ENCODE data around the gene ESYT1.
"Not testable (repeated sequence)": the region's sequence is repeated elsewhere in the genome, so short reads cannot be mapped to it uniquely, and the experiment has no call there.

Gene ESYT1

DNA sequence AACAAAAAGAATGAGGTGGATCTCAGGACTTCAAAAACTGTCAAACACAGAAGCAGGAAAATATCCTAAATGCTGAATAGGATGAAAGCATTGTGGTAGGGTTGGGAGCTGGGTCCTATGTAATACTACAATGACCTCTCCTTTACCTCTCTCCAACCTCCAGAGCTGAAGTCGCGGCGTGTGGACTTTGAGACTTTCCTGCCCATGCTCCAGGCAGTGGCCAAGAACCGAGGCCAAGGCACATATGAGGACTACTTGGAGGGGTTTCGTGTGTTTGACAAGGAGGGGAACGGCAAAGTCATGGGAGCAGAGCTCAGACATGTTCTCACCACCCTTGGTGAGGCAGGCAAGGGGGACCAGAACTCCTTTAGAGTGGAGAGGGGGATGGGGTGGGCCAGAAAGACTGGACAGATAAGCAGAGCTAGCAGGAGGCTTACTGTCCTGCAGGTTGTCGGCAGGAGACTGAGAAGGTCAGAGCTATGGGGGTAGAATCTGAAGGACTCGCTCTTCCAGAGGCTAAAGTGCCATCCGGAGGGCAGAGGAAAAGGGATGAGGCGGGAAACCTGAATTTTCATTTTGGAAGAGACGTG is 27.3 kb downstream of the ESYT1 start:
- DNase-seq (ENCODE audit: low spot score), result no peak

DNA sequence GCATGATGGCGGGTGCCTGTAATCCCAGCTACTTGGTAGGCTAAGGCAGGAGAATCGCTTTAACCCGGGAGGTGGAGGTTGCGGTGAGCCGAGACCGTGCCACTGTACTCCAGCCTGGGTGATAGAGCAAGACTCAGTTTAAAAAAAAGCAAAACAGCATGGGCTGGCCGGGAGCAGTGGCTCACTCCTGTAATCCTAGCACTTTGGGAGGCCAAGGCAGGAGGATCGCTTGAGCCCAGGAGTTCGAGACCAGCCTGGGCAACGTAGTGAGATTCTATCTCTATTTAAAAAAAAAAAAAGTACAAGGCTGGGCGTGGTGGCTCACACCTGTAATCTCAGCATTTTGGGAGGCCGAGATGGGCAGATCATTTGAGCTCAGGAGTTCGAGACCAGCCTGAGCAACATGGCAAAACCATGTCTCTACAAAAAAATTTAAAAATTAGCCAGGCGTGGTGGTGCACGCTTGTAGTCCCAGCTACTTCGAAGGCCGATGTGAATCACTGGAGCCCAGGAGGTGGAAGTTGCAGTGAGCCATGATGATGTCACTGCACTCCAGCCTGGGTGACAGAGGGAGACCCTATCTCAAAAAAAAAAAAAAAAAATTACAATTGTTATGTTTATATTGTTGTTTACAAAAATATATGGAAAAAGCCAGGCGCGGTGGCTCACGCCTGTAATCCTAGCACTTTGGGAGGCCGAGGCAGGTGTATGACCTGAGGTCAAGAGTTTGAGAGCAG is 28.6 kb downstream of the ESYT1 start:
- not testable (repeated sequence) for DNase-seq (ENCODE audit: low spot score)

DNA sequence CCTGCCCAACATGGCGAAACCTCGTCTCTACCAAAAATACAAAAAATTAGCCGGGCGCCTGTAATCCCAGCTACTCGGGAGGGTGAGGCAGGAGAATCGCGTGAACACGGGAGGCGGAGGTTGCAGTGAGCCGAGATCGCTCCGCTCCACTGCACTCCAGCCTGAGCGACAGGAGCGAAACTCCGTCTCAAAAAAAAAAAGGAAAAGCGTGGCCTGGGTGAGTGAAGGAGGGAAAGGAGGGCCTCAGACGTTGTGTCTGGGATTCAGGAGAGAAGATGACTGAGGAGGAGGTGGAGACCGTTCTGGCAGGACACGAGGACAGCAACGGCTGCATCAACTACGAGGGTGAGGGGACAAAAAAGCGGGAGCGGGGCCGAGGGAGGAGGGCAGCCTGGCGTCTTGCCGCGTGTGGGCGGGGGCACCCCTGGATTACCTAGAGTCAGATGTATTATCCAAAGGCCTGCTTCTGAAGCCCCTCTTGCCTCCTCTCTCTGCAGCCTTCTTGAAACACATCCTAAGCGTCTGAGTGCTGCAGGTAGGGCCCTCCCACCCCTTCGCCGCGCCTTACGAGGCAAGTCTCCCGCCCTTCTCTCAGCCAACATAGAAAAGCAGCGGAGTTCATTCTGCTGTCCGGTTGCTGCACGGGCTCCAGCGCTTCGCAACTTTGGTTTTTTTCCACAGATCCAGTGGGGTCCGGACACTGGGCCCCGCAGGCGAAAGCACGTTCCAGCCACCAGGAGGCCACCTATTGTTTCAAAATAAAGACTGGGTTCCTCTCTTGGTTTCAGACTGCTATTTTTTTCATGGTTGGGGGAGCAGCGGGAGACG is 29.3 kb downstream of the ESYT1 start:
- peak; percentile 84 for DNase-seq (ENCODE audit: low spot score)

DNA sequence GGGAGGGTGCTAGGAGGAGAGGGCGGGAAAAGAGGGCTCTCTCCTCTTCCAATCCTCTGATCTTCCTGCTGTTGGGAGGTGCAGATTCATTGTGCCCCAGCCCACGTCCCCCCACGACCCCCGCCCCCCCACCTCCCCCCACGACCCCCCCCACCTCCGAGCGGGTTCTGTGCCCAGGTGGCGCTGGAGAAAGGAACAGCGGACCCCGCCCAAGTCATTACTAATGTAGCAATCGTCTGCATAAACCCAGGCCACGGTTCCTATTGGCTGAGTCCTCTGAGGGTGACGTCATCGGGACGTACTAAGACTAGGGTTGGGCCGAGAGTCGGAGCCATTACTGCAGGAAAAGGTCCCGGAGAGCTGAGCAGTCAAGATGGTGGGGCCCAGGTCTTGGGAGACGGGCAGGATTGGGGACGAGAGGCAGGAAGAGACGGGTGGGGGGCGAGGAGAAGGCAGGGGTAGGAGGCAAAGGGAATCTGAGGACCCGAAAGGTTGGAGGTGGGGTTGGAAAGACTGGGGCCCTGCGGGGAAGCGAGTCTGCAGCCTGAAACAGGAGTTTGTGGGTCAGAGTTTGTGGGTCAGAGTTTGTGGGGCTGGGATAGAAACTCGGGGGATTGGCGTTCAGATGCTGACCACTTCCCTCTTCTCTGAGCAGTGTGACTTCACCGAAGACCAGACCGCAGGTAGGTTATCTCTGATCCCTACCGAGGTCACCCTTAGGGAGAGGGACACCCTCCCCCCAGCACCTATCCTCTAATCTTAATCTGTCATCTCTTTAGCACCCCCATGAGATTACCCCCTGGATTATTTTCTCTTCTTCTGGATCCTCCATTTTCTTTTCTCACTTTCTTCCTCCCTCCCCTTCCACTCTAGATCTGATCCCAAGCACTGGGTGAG is 30.2 kb downstream of the ESYT1 start, which contains the start of gene MYL6:
Gene MYL6, plus strand, starts transcription at position 331 of the 897 bp plus-strand sequence. Its CDS starts 43 bp downstream, at position 374.
- peak; percentile 100 for DNase-seq (ENCODE audit: low spot score)

DNA sequence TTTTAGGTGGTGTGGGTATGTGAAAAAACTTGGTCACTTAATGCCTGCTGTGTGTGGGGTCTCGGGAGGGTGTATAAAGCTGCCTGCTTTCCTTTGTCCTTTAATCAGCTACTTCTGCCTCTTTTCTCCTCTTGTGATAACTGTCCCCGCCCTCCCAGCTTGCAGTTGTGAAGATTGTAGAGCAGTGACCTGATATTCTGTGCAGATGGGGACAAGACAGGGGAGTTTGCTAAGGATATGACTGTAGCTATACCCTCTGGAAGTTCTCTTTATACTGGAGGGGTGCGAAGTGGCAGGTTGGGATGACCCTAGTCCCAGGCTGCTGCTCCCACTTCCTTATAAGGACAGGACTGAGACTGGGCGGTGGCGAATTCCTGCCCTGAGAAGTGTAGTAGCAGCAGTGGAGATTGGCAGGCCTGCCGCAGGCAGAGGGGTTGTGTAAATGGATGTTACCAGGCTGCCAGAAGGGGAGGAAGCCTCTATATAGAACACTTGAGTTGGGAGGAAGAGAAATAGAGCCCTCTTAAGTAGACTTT is 30.9 kb downstream of the ESYT1 start:
- DNase-seq (ENCODE audit: low spot score), result peak; percentile 70

DNA sequence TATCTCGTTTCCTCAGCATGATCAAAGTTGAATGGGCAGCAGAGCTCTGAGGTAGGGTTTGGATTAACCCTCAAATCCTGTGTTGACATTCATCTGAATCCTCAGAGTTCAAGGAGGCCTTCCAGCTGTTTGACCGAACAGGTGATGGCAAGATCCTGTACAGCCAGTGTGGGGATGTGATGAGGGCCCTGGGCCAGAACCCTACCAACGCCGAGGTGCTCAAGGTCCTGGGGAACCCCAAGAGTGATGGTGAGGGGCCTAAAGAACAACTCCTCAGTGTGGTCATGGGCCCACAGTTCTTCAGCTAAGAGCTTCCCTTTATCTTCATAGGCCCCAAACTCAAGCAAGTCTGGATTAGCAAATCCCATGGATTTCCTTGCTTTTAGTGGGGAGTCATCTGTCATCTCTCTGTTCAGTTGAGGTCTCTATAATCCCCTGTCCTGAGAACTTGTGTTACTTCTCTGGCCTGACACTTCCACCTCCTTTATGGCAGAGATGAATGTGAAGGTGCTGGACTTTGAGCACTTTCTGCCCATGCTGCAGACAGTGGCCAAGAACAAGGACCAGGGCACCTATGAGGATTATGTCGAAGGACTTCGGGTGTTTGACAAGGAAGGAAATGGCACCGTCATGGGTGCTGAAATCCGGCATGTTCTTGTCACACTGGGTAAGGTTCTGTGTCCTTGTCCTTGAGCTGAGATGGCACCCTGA is 31.6 kb downstream of the ESYT1 start:
- DNase-seq (ENCODE audit: low spot score), result no peak

DNA sequence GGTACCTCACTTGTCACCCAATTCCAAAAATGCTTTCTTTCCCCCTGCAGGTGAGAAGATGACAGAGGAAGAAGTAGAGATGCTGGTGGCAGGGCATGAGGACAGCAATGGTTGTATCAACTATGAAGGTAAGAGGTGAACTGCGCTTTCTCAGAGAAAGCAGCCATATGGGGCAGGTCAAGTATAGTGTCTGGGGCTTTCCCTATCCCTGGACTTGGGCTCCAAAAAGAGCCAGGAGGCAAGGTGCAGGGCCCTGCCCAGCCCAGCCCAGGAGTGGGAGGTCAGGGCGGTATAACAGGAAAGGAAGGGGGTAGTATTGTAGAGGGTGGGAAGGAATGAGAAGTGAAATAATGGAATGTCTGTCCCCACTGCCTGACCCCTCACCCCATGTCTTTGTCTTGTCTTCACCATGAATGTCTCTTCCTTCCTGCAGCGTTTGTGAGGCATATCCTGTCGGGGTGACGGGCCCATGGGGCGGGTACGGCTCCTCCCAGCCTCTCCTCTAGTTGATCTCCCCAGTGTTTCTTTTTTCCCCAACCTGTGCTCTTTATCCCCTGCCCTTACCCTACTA is 32.2 kb downstream of the ESYT1 start:
- no peak for DNase-seq (ENCODE audit: low spot score)

DNA sequence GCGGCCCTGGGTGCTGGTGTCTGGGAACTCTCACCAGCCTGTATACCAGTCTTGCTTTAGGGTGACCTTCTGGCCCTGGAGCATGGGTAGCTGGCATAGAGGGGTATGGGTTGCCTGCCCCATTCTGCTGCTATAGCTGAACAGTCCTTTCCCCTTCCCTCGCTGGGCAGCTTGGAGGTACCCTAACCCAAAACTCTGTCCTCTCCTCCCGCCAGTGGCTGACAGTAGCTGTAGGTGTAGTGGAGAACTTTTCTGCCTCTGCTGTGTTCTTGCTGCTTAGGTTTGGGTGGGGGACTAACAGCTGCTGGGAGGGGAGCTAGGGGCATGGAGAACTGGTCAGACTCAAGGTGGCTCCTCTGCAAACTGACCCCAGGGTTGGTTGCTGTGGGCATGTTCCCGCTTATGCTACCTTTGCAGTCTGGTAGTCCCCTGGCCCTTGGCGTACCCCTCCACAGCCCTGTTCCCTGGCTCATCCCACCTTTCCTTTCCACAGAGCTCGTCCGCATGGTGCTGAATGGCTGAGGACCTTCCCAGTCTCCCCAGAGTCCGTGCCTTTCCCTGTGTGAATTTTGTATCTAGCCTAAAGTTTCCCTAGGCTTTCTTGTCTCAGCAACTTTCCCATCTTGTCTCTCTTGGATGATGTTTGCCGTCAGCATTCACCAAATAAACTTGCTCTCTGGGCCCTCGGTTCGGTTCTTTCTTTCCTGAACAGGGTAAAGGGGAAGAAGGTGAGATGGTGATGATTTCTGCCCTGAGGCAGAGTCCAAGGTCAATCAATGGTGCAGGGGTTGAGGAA is 33.0 kb downstream of the ESYT1 start:
- no peak for DNase-seq (ENCODE audit: low spot score)

DNA sequence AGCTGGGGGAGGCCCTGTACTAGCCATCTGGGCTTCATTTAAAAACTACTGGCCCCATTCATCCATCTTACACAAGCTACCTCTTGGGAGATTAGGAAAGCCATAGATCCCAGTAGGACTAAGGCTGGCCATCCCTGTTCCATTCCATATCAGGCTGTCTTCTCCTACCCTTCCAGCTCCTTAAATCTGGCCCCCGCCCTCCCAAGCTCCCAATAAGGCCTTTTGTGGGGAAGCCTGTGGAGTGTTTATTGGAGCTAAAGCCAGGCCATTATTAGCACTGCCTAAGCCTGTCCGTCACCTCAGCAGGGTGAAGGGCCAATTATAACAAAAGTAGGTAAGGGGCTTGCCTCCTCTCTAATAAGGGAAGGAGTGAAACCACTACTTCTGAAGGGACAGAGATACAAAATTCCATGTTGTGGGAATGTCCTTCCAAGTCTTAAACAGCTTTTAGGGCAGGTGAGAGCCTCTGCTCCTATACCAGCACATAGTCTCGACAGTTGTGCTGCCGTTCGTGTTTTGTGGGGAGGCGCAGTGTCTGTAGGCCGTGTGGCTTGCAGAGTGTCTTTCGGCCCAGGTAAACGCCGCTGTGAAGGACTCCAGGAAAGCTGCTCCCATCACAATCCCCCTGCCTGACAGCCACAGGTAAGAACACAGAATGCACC is 33.8 kb downstream of the ESYT1 start:
- no peak for DNase-seq (ENCODE audit: low spot score)

DNA sequence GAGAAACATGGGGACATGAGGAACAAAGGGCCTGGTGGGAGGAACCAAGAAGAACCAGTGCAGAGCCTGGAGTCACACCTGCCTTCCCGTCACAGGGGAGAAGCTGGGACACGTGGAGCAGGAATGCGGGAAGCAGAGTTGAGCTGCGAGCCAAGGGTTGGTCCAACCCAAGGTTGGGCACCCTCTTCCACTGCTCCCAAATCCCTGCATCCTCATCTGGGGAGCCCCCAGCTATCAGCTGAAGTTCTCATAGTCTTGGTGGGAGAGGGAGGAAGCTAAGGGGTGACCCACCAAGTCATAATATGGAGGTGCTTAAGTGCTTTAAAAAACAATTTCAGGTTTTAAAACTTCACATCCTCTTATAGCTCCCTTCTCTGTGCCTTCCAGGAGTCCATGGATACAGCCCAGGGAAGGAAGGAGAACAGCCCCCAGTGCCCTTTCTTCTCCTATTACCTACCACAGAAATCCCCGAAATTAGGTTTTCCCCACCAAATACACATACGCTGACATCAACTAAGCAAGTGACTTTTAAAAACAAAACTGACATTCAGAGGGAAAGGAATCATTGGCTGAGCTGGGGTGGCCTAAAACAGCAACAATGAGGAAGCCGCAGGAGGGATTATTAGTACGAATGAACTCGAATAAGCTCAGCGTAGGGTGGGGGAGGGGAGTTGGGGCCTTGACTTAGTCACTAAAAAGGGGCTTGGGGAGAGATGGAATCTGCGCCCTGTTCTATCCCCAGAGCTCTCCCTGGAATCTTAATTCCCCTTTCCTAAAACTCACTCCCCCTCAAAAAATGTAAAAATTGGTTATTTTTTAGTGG is 34.6 kb downstream of the ESYT1 start:
- DNase-seq (ENCODE audit: low spot score), result no peak

DNA sequence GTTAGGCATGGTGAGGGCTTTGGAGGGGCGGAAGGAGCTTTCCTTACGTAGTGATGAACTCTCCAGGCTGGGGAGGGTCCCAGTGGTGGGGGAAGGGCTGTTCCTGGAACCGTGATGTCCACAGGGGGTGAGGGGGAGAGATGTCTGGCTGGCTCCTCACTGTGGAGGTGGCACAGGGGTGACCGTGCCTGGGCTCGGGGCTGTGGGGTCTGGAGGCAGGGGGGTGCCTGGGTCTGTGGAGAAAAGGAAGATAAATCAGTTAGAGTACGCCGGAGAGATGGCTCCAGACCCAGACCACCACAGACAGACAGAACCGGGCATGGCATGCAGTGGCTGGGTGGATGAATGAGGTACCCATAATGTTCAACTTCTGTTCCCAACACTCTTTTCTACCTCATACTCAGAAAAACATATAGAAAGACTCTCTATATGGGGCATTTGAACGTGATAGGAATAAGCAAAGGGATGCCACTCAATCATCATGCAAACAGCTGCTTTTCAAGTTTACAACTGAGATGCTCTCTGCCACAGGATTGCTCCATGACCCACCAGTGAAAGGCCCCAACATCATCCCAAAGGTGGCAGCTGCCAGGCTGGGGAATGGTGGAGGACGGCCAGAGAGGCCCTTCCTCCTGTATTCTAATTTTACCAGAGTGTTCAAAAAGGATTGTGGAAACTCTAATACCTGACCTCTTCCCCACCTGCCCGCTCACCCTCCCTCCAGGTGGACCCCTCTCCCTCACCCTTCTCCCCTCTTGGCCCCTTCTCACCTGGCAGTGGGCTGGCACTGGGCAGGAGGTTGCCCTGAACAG is 35.7 kb downstream of the ESYT1 start:
- DNase-seq (ENCODE audit: low spot score), result no peak

DNA sequence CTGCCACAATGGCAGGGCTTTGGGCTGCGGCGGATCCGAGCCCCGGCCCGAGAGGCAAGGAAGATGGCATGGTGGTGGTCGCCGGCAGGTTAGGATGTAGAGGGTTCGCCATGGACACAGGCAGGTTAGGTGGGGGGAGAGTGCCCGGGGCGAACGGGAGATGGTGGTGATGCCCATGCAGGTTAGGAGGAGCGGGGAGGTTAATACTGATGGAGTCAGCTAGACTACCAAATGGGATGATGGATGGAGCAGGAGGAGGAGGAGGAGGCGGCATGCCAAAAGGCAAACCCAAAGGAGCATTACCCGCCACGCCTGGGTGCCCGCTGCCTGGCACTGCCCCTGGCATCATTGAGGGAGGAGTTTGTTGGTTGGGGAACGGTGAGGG is 36.3 kb downstream of the ESYT1 start:
- DNase-seq (ENCODE audit: low spot score), result no peak

DNA sequence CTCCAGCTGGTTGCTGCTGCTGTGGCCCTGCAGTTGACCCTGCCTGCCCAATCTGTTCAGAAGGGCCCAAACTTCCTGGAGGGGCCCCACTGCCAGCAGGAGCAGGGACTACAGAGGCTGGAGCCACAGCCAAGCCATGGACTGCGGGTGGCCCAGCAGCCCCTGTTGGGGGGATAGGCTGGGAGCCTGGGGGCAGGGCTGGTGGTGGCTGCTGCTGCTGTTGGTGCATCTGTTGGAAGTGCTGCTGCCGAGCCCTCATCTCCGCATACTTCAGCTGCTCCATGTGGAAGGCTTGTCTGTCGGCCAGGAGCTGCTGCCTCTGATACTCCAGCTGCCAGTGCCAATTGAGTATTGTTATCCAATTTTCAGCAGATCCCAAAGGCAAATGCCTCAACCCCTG is 37.3 kb downstream of the ESYT1 start:
- no peak for DNase-seq (ENCODE audit: low spot score)

DNA sequence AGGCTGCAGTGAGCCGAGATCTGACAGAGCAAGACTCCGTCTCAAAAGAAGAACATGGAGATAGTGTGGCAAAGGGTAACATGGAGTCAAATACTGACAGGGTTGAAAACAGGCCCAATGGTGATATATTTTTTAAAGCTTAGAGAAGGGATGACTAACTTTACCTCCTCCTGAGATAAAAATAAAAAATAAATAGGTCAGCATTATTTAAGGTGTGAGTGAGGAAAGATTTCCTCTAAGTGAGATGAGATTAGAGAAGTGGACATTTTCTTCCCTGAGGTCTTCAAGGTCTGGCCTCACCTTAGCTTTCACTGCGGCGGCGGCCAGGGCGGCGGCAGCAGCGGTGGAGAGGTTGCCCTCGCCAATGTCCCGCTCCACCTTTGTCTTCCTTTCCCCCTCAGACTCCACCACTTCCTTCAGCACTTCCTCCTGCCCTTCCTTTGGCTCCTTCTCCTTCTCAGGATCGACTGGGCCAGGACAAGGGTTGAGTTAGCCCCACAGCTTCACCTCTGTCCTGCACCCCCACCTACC is 41.2 kb downstream of the ESYT1 start:
- DNase-seq (ENCODE audit: low spot score), result no peak

DNA sequence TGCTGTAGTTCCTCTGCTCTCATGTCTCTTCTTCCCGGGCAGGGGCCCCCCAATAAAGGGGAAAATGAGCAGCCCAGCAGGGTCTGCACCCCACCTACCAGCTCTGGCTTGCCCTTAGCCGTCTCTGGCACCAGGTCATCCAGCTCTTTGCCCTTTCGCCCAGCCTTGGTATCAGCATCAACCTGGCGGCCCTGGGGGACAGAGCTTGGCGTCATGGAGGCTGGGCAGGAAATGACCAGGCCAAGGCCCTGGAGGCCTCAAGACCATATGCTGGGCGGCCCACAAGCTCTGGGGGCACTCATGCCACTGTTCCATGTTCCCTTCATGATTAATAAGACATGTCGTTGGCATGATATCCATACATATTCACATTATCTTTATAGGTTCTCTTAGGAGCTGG is 44.8 kb downstream of the ESYT1 start:
- no peak for DNase-seq (ENCODE audit: low spot score)

DNA sequence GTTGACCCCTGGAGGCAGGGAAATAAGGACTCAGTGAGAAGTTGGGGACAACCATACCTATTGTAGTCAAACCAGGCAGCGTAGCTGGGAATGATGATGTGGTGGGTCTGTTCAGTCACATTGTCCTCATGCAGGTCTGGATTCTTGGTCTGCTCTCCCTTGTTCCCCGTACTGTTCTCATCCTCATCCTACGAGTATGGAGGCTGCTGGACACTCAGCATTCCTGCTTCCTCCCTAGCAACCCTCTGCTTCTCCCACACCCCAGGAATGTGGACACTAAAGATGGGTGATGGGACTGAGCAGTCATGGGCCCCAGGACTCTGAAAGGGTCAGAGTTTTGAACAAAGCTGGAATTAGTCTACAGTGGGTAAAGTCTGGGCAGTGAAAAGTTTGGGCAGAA is 50.3 kb downstream of the ESYT1 start:
- no peak for DNase-seq (ENCODE audit: low spot score)

DNA sequence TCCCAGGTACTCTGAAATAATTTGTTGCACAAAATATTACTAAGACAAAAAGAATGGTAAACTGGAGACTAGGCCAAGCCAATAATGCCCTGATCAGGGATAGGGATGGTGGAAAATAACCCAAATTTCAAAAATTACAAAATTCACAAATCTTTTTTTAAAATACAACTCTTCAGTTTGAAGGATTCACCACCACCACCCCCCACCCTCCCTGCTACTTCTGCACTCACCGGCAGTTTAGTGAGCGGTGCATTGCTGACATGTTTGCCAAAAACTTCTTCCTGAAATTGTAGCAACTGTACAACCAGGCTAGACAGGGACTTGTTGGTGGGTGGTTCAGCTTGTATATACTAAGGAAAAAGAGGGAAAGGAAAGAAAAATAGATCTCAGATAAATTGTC is 58.9 kb downstream of the ESYT1 start:
- no peak for DNase-seq (ENCODE audit: low spot score)

All from cerebellar cortex (tissue), 1 donor.